SW480 (cell line): ENCODE measurements around the gene ST14.

Experiments used
- DNase-seq: peaks from one replicate; pipeline ENCODE4 v3.0.0-alpha.2; 2016; ENCODE audit warnings: low spot score

ST14 gene

GRCh38 chr11:130159657-130160497 is at the start of gene ST14:
Gene ST14, plus strand, starts transcription at chr11:130159782. Its CDS starts 198 bp downstream, at chr11:130159980.
- peak; percentile 79 for DNase-seq

- no peak for DNase-seq
These were observed 49.1 kb upstream of the ST14 start for GRCh38 chr11:130110339-130111108.

- DNase-seq = no peak
These were observed 47.3 kb upstream of the ST14 start for GRCh38 chr11:130112071-130112830.

GRCh38 chr11:130114281-130114680 is 45.3 kb upstream of the ST14 start:
- DNase-seq = no peak

GRCh38 chr11:130114726-130115125 is 44.9 kb upstream of the ST14 start:
- DNase-seq = no peak

GRCh38 chr11:130115218-130115617 is 44.4 kb upstream of the ST14 start:
- no peak for DNase-seq

GRCh38 chr11:130118165-130118564 is 41.4 kb upstream of the ST14 start:
- DNase-seq = no peak

- no peak for DNase-seq
These were observed 40.8 kb upstream of the ST14 start for GRCh38 chr11:130118636-130119387.

- no peak for DNase-seq
These were observed 39.5 kb upstream of the ST14 start for GRCh38 chr11:130120045-130120444.

GRCh38 chr11:130121445-130121978 is 38.1 kb upstream of the ST14 start:
- peak; percentile 82 for DNase-seq

- no peak for DNase-seq
These were observed 37.4 kb upstream of the ST14 start for GRCh38 chr11:130122141-130122575.

- DNase-seq = no peak
These were observed 36.1 kb upstream of the ST14 start for GRCh38 chr11:130123414-130124040.

GRCh38 chr11:130124096-130124495 is 35.5 kb upstream of the ST14 start:
- peak; percentile 19 for DNase-seq

GRCh38 chr11:130125638-130126037 is 33.9 kb upstream of the ST14 start:
- no peak for DNase-seq

- no peak for DNase-seq
These were observed 33.1 kb upstream of the ST14 start for GRCh38 chr11:130126516-130126915.

GRCh38 chr11:130127509-130127908 is 32.1 kb upstream of the ST14 start:
- DNase-seq = no peak

GRCh38 chr11:130128626-130129025 is 31.0 kb upstream of the ST14 start:
- no peak for DNase-seq

- no peak for DNase-seq
These were observed 29.7 kb upstream of the ST14 start for GRCh38 chr11:130129922-130130321.

GRCh38 chr11:130131961-130132850 is 27.4 kb upstream of the ST14 start:
- peak; percentile 67 for DNase-seq

- DNase-seq = no peak
These were observed 25.9 kb upstream of the ST14 start for GRCh38 chr11:130133716-130134115.
